Measurements from ENCODE around the gene COL23A1.

Gene COL23A1

GRCh38 chr5:178532236-178532635 lies 58.0 kb downstream of the COL23A1 start:
- no peak for DNase-seq (ENCODE audit: low read depth)

GRCh38 chr5:178531786-178532185 lies 58.4 kb downstream of the COL23A1 start:
- no peak for DNase-seq (ENCODE audit: low read depth)

GRCh38 chr5:178530526-178530925 lies 59.7 kb downstream of the COL23A1 start:
- no peak for DNase-seq (ENCODE audit: low read depth)

GRCh38 chr5:178529080-178529479 lies 61.1 kb downstream of the COL23A1 start:
- DNase-seq (ENCODE audit: low read depth), result no peak

GRCh38 chr5:178527458-178528307 lies 62.5 kb downstream of the COL23A1 start:
- DNase-seq (ENCODE audit: low read depth), result no peak

GRCh38 chr5:178526773-178527457 lies 63.3 kb downstream of the COL23A1 start:
- DNase-seq (ENCODE audit: low read depth), result no peak

GRCh38 chr5:178525906-178526732 lies 64.1 kb downstream of the COL23A1 start:
- DNase-seq (ENCODE audit: low read depth), result no peak

GRCh38 chr5:178524093-178524882 lies 65.9 kb downstream of the COL23A1 start:
- DNase-seq (ENCODE audit: low read depth), result no peak

- DNase-seq (ENCODE audit: low read depth), result no peak
Measured at GRCh38 chr5:178522361-178522760, 67.8 kb downstream of the COL23A1 start.

GRCh38 chr5:178520851-178521250 lies 69.3 kb downstream of the COL23A1 start:
- DNase-seq (ENCODE audit: low read depth), result no peak

GRCh38 chr5:178519804-178520203 lies 70.4 kb downstream of the COL23A1 start:
- DNase-seq (ENCODE audit: low read depth), result no peak

- no peak for DNase-seq (ENCODE audit: low read depth)
Measured at GRCh38 chr5:178519155-178519554, 71.0 kb downstream of the COL23A1 start.

- no peak for DNase-seq (ENCODE audit: low read depth)
Measured at GRCh38 chr5:178516504-178517235, 73.5 kb downstream of the COL23A1 start.

GRCh38 chr5:178515776-178516503 lies 74.3 kb downstream of the COL23A1 start:
- no peak for DNase-seq (ENCODE audit: low read depth)

GRCh38 chr5:178514851-178515418 lies 75.3 kb downstream of the COL23A1 start:
- DNase-seq (ENCODE audit: low read depth), result no peak

- DNase-seq (ENCODE audit: low read depth), result no peak
Measured at GRCh38 chr5:178511172-178511571, 79.0 kb downstream of the COL23A1 start.

- DNase-seq (ENCODE audit: low read depth), result no peak
Measured at GRCh38 chr5:178509491-178510057, 80.6 kb downstream of the COL23A1 start.

- DNase-seq (ENCODE audit: low read depth), result no peak
Measured at GRCh38 chr5:178507151-178507932, 82.9 kb downstream of the COL23A1 start.
